ENCODE results near the gene MEG3.

The MEG3 gene

DNA sequence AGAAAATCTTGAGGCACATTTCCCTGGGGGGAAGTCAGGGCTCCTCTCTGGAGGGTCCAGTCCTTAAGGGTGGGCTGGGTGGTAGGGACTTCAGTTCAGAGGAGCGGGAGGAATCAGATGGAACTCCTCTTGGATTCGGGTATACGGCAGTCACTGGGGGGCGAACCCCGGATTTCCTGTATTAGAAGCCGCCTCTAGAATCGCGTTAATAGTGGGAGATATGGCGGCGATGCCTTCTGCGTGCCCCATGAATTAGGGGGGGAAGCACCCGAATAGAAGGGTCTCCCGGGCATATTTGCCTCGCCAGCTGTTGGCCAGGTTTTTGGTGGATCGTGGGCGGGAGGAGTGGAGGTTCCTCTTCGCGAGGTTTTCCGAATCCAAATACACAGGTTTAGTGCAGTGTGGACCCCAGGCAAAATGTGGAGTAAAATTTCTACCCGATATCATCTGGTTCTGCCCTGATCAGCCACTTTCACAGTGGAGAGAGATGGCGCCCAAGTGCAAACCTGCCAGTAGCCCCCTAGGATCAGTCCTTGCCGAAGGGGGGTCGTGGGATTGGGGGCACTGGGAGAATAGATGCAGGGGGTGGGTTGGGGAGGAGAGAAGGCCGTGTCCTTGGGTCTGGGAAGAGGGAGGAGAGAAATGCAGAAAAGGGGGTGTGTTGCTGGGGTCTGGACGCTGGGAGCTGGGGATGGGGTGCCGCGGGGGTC, 628 bp downstream of the MEG3 start:
- Histone ChIP-seq H3K4me3 (peak overlapping the region; percentile 9 to 31 (median 18)), H3K27ac (peak overlapping the region in 13 of 21 experiments; percentile 35 to 86 (median 68))

DNA sequence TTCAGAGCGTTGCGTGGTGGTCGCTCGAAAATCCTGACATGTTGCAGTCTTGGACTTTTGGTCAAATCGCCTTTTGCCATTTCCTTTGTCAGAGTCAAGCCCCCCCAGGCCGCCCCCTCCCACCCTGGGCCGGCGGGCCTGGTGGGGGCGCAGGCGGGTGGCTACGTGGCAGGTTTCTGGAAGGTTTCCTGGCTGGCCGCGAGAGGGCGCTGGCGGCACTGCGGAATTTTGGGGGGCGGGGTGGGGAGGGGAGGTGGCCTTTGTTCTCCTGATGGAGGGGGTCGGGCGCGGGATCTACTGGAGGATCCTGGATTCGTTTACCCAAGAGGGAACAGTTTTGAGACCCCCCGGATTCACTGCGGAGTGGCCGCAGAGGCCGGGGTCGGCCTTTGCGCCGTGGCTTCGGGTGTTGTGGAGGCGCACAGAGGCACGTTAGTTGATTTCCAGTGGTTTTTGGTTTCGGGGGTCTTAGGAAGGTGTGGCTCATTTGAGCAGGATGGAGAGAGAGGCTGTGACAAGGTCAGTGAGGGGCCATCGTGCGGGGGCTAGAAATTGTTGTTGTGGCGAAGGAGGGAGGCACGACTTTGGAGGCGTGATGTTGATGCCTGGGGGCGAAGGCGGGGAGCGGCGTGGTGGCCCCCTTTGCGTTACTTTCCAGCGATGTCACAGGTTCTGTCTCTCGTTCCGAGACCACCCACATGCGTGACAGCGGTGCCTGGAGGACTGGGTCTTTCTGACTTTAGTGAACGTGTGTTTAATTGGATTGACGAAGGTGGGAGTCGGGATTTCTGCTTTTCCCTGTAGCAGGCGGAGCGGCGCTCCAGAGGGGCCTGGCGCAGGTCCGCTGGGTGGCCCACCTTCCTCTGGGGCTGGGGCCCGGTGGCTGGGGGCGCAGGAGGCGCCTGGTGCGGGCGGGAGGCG, 1.4 kb downstream of the MEG3 start:
- Histone ChIP-seq H3K4me3 (peak overlapping the region; percentile 0 to 31 (median 18)), H3K27ac (peak overlapping the region in 10 of 21 experiments; percentile 43 to 86 (median 72))

DNA sequence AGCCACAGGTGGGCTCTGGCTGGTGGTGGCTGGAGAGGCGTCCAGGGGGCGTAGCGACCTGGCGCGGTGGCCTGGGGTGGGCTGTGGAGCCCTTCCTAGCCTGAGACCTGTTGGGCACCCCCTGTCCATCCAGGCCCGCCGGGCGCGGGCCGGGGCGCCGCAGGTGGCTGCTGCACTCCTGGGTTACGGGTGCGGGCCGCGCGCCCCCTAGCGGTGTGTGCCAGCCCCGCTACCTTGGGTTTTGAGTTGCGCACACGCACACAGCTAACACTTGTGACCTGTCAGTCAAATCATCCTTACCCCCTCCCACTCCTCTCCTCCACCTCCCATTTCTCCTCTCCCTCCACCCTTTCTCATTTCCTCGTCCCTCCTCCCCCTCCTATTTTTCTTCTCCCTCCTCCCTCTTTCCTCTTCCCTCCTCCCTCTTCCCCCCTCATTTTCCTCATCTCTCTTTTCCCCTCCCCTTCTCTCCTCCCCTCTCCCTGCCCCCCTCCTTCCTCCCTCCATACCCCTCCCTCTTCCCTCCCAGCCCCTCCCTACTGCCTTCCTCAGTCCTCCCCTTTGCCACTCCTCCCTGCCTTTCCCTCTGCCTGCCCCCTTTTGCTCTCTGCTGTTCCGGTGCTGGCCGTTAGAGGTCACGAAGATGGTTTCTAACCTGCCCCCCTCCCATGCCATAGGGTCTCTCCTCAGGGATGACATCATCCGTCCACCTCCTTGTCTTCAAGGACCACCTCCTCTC, 2.3 kb downstream of the MEG3 start:
- H3K4me3 ChIP-seq, result peak overlapping the region in 6 of 7 experiments; percentile 0 to 31 (median 20)
- no peak overlapping the region for H3K27ac ChIP-seq

DNA sequence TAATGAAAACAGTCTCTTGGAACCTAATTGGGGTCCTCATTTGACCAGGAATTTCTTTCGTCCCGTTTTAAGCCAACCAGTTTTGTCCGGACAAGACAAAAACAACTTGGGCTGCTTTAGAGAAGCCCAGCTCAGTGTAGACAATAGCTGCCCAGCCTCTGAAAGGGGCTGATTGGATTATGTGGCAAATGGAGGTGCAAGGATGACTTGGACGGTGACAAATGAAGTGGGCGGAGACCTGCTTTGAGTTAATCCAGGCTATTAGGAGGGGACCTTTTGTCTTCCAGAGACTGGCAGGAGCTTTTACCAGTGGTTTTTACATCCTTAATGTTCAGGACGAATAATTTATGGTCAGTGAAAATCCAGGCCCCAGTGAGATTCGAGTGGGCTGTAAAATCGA, 4.8 kb downstream of the MEG3 start:
- no peak overlapping the region for H3K27ac ChIP-seq
- H3K4me3 ChIP-seq, result no peak overlapping the region

DNA sequence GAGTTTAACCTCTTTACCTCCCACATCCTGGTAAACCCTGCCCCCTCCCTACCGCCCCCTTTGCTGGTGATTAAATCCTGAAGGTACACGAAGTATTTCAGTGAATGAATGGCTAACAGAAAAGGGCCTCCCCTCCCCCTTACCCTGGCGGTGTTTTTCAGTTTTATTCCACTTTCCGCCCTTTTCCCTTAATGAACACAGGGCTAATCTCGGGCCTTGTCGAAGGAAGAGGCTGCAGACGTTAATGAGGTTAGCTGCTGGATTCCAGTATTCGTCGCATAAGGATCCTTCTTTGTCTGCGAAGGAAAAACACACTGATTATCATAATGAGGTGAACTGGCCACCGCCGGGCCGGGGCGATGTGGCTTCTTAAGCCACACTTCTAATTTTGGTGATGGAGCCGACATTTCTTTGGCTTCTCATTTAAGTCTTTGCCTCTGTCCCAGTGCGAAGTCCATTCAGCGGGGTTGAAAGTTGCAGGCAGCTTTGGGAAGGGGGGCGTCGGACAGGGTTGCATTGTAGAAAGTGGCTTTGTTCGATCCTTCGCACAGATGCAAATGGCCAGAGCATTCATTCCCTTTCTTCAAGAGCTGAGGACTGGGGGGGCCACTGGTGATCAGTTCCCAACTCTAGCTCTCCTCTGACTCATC, 6.5 kb downstream of the MEG3 start:
- H3K4me3 ChIP-seq, result no peak overlapping the region
- H3K27ac ChIP-seq, result no peak overlapping the region

DNA sequence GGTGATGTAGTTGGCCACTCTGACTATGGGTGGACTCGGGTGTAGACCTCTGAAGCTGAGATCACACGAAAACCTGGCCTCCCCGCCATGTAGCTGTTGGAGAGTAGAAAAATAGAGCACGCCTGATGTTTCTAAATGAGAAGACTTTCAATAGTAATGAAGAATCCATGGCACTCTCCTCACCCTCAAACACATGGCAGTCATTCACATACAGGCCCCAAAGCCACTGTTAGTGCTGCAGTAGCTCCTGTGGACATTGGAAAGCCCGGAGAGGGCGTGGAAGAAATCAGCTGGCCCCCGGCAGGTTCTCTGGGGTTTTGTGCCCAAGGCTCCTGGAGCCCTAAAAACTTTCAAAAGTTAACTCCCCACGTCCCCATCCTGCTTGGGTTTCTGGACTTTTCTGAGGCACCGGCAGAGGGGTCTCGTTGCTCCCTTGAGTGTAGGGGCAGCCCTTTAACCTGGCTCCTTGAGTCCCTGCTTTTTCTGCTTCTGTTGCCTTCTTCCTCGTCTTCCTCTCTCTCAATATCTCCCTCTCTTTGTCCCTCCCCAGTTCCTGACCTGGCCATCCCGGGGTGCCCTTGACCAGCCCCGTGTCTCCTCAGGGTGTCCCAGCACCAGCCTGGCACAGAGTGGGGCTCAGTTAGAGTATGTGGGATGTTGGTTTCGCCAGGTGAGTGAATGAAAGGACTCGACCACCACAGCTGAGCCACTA, 8.3 kb downstream of the MEG3 start:
- Histone ChIP-seq H3K4me3 (no peak overlapping the region), H3K27ac (no peak overlapping the region)

DNA sequence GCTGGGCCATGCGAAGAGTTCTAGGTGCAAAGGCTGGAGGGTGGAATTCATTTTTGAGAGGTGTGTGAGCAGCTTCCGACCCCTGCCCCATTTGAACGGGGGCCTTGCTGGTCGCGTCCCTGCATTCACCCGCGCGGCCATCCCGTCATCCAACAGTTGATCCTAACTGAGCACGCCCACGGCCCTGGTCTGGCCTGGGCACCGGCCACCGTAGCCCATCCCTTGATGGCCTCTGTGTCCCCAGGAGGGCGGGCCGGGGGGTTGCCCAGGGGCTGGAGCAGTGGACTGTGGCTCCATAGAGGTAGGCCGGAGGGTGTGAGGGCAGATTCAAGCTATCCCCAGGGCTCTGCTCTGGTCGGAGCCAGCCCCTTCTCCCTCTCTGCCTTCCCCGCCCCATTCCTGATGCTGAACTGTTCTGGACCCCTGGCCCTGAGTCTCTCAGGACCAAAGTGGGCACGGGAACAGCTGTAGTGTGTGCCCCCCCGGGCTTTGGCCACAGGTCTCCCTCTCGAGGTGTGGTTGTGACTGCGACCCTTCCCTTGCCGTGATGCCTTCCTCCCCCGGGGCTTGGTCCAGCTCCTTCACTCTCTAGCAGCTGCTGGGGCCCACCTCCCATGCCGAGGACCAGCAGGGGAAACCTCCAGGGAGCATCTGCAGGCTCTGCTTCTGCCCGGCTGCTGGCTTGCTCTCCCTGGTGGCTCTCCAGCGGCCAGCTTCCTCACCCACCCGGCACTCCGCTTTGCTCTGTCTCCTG, 9.1 kb downstream of the MEG3 start:
- no peak overlapping the region for H3K4me3 ChIP-seq
- H3K27ac ChIP-seq, result no peak overlapping the region

DNA sequence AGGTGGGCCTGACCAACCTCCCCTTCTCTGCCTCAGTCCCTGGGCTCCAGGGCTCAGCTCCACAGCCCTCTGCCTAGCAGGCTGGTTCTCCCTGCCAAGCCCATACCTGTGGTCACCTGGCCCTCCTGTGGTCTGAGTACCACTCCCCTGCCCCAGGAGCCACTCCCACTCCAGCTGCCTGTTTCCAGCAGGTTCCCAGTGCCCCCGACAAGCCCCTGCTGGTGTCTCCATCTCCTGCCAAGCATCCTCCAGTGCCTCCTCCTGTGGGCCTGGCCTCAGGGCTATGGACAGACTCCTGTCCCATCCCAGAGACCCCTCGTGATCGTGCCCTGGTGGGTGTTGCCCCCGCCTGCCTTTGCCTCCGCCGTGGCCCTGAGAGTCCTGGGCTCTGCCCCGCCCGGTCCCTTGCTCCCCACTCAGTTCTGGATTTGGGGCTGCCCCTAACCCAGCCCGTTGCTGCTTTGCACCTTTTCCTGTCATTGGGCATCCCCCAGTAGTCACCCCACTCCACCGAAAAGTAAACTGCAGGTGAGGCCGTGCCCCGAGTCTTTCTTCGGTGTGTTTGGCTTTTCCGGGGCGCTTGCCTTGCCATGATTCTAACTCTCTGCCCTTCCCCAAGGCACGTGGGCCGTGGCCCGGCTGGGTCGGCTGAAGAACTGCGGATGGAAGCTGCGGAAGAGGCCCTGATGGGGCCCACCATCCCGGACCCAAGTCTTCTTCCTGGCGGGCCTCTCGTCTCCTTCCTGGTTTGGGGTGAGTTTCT, 9.8 kb downstream of the MEG3 start:
- Histone ChIP-seq H3K4me3 (no peak overlapping the region), H3K27ac (no peak overlapping the region)

DNA sequence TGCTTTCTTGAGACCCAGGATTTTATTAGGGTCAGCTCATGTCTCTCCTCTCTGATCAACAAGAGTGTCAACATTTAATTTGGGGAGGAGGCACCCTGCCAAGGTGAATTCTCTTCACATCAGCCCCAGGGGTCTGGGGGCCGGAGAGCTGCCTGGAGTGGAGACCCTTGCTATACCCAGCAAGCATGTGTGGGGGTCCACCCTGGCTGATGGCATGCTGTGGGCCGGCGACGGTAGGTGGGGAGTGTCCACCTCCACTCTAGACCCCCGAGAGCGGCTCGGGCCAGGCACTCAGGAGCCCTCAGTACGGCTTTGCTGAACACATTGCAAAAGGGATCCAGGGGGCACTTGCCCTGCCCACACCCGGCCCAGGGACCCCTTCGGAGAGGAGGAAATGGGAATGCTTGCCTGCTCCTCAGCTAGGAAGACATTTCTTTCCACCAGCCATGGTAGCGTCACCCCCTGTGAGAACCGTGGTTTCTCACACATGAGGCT, 10.4 kb downstream of the MEG3 start:
- Histone ChIP-seq H3K27ac (no peak overlapping the region), H3K4me3 (no peak overlapping the region)

DNA sequence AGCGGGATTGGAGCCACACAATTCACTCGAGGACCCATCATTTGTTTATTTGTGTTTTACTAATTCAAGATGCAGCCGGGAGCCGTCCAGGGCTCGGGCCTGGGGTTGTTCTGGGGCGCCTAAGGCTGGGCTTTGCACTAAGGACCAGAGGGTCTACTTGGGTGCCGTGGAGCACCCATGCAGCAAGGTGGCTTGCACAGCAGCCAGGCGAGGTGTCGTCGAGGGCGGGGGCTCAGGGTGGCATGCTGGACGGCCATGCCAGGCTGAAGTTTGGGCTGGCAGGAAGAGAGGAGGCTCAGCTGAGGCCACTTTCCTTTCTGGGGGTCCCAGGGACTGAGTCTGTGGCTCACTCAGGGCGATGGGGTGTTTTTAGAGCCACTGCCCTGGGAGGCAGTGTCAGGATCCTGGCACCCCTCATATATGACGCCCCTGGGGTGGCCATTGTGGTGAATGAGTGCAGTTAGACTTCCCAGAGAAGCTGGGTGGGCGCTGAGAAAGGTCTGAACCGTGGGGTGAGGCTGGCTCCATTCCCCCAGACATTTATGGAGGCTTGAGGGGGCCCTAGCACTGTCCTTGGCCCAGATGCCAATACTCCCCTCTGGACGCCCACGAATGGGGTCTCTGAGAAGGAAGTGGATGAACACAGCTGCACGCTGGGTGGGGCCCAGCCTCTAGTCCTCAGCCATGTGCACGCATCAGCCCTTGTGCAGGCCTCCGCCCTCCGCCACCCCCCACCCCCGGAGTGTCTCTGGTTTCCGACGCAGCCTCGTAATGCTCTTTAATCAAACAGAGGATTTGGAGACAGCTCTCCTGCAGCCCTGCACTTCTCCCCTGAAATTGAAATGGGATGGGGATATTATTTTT, 11.3 kb downstream of the MEG3 start:
- H3K27ac ChIP-seq, result no peak overlapping the region
- no peak overlapping the region for H3K4me3 ChIP-seq

DNA sequence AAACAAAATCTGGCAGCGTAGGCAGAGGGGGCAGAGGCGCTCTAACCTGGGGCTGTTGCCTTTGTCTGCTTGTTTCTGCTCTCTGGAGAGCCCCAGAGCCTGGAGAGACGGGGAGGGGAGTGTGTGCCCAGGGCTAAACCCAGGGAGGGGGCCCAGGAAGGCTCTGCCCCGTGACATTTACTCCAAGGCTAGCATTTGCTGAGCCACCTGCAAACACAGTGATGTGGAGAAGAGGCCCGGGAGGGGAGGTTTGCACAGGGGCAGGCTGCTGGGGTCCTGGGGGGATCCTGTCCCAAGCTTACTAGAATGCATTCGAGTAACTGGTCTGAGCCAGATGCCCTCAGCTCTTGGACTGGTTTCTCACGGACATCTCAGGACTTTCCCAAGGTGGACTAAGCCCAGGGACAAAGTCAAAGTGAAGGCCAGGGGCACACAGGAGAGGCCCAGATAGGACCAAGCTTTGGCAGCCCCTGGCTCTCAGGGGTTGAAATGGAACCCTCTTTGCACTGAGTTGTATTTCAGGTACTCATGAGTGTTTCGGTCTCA, 12.0 kb downstream of the MEG3 start:
- H3K4me3 ChIP-seq, result no peak overlapping the region
- no peak overlapping the region for H3K27ac ChIP-seq

DNA sequence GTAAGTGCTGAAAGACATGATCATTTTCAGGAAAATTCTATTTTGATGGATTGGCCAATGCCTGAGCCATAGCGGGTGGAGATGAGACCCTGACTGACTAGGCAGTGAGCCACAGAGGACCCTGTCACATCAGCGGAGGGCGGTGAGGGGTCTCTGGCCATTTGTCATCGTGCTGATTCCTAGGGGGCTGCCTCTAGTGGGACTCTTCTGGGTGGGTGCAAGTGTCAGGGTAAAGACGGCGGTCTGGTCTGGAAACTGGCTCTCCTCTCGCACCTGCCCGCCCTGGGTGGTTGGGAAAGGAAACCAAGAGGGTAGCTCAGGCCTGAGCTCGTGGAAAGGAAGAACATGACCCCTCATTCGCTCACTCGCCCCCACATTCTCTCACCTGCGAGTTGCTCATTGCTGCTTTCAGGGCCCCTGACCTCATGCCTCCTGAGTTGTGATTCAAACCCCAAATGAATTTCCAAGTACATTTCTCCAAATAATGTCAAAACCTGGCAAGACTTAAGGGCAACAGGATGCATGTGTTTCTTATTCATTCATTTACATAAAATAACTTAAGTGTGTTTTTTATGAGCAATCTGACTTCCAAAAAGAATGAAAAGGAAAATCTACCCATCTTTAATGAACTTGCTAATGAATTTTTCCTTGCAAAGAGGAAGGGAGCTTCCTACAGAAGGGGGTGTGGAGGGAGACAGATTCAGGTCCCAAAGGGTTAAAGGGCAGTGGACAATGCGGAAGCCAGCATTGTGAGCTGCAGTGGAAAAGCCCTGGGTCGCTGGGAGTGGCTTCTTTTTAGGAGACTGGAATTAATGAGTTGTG, 12.8 kb downstream of the MEG3 start:
- Histone ChIP-seq H3K27ac (no peak overlapping the region), H3K4me3 (no peak overlapping the region)

DNA sequence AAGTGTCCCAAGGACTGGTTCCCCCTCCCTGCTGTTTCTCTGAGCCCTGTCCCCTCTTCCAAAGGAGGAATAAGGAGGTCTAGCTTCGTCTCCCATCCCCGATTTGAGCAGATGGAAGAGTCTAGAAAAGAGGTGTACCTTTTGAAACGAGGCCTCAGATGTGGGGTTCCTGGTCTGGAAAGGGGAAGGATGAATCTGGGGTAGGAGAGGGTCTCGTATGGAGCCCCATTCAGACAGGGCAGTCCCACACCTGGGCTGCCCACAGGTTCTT, 13.3 kb downstream of the MEG3 start:
- Histone ChIP-seq H3K27ac (peak overlapping the region in 3 of 21 experiments; percentile 14 to 53 (median 45)), H3K4me3 (no peak overlapping the region)

DNA sequence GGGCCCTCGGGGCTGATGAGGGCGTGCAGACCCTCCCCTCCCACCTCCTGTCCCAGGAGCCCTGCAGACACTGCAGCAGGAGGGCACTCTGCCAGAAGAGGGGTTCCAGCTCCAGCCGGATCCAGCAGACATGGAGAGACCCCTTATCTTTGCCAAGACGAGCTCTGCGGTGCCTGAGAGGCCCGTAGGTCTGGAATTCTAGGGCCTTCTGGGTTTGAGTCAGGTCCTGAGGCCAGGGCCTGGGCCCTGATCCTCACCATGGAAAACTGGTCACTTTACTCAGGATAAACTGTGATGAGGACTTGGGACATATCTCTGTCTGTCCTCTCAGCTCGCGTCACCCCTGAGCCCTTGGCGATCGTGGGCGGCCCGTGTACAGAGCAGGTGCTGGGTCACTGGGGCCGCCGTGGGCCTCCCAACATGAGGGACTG, 13.8 kb downstream of the MEG3 start:
- no peak overlapping the region for H3K4me3 ChIP-seq
- H3K27ac ChIP-seq, result peak overlapping the region in 3 of 21 experiments; percentile 14 to 53 (median 45)

DNA sequence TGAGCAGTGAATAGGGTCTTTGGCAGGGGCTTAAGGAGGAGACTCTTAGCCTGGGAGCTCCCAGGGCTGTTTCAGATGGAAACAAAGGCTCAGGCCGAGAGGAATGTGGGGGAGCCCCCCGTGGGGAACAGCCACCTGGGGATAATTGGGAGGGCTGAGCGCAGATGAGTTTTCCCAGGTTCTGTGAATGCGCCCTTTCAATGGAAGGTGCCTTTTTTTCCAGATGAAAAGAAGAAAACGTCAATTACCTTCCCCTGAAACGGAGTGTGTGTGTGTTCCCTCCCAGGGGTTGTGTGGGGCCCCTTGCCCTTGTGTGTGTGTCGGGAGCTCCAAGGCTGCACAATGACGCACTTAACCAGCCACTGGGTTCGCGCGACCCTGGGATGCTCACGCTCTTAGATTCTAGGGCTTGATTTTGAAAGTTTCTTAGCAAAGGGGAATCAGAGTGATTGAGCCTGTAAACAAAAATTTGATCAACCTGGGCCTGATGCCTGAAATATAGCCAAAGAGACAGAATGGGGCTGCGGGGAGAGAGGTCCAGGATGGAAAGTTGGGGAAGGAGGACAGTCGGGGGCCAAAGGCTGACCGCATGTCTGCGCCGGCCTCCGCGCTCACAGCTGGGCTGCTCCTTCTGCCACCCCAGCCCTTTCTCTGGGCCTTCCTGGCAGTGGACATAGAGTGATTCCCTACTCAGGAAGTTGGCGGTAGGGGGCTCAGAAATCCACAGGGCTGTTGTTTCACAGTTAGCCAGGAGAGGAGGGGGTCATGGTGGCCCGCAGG, 14.6 kb downstream of the MEG3 start:
- Histone ChIP-seq H3K27ac (no peak overlapping the region), H3K4me3 (no peak overlapping the region)
